Anterior cingulate cortex (tissue), 58 donors: ENCODE measurements around the gene HBA1.
"Not testable (repeated sequence)": the region's sequence is repeated elsewhere in the genome, so short reads cannot be mapped to it uniquely, and the experiment has no call there.

Source experiments
- DNase-seq, 58 donors: peaks; one replicate each; lab custom pipeline; 2025; lab: John Stamatoyannopoulos, UW

The HBA1 gene

GRCh38 chr16:176477-177382, at the start of gene HBA1:
Gene HBA1, plus strand, starts transcription at chr16:176680. Its CDS starts 37 bp downstream, at chr16:176717.
- DNase-seq = not testable (repeated sequence)

GRCh38 chr16:129075-129474, 47.4 kb upstream of the HBA1 start:
- DNase-seq = no peak

DNA sequence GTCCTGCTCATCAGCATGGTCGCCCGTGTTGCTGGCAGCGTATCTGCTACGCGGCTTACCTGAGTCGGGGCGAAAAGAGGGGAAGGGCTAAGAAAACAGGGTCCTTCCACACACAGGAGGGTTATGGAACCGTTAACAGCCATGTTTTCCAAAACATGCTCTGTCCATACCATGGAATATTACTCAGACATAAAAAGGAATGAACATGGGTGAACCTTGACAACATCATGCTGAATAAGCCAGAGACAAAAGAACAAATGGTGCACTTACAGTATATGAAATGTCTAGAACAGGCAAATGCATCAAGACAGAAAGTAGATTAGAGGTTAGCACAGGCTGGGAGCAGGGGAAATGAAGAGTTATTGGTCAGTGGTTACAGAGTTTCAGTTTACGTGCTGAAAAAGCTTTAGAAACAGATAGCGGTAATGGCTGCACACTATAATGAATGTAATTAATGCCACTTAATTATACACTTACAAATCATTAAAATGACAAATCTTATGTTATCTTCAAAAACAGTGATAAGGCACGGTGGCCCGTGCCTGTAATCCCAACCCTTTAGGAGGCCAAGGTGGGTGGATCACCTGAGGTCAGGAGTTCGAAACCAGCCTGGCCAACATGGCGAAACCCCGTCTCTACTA, 45.8 kb upstream of the HBA1 start:
- DNase-seq = no peak

- DNase-seq = no peak
Observed at GRCh38 chr16:132120-132519, 44.4 kb upstream of the HBA1 start.

DNA sequence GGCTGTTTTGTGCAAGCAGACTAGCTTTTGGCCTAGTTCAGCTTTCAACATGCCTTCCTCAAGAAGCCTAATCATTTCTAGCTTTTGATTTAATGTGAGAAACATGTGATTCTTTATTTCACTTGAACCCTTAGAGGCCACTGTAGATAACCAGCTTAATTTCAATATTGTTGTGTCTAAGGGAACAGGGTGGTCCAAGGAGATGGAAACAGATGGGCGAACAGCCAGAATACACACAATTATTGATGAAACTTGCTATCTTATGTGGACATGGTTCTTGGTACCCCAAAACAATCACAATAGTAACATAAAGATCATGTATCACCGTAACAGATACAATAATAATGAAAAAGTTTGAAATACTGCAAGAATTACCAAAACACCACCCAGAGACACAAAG, 42.8 kb upstream of the HBA1 start:
- no peak for DNase-seq

- DNase-seq = peak in 3 of 58 donors; percentile 15 to 27 (median 22)
Observed at GRCh38 chr16:138049-138417, 38.4 kb upstream of the HBA1 start.

DNA sequence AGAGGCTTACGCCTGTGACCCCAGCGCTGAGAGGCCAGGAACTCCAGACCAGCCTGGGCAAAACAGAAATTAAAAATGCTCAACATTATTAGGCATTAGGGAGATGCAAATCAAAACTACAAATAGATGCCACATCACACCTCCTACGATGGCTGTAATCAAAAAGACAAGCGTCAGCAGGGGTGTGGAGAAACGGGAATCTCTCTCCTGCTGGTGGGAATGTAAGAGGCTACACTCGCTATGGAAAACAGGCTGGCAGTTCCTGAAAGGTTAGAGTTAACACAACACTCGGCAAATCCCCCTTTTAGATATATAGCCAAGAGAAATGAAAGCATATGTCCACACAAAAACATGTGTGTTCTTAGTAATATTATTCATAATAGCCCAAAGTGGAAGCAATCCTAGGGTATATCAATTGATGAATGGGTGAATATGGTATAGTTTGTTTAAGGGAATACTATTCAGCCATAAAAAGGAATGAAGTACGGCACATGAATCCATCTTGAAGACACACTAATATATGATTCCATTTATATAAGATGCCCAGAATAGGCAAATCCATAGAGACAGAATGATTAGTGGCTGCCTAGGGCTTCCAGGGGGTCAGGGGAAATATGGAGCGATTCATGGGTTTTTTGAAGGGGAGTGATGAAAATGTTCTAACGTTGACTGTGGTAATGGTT, 36.2 kb upstream of the HBA1 start:
- DNase-seq = no peak

- peak in 11 of 58 donors; percentile 6 to 54 (median 19) for DNase-seq
Observed at GRCh38 chr16:142405-142967, 34.0 kb upstream of the HBA1 start.

GRCh38 chr16:143047-143446, 33.4 kb upstream of the HBA1 start:
- no peak for DNase-seq

DNA sequence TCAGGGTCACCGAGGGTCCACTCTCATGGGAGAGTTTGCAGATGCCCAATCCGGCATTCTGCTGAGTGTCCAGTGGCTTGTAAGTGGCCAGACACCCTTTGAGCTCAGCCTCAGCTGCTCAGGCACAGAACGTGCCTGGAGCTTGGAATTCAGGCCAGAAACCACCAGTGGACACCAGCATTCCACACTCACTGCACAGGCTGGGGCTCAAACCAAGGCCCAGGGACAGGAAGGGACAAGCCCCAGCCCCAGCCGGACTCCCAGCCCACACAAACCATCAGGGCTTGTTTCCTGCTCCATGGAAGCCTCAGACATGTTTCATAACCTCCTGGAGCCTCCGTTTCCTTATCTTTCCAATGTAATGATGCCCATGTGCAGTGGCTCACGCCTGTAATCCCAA, 33.0 kb upstream of the HBA1 start:
- no peak for DNase-seq

DNA sequence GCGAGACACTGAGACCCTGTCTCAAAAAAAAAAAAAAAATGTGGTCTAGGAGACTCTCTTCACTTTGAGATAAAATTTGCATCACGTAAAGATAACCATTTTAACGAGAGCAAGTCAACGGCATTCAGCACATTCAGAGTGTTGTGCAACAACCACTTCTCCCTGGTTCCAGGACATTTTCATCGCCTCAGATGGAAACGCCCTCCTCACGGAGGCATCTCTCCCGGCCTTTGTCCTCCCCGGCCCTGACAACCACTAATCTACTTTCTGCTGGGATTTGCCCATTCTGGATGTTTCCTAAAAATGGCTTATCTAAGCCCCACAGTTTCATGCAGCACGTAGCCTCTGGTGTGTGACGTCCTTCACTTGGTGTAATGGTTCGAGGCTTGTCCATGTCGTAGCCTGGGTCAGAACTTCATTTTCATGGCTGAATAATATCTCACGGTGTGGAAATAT, 31.7 kb upstream of the HBA1 start:
- no peak for DNase-seq

GRCh38 chr16:146646-147045, 29.8 kb upstream of the HBA1 start:
- DNase-seq = no peak

- no peak for DNase-seq
Observed at GRCh38 chr16:149024-149660, 27.3 kb upstream of the HBA1 start.

DNA sequence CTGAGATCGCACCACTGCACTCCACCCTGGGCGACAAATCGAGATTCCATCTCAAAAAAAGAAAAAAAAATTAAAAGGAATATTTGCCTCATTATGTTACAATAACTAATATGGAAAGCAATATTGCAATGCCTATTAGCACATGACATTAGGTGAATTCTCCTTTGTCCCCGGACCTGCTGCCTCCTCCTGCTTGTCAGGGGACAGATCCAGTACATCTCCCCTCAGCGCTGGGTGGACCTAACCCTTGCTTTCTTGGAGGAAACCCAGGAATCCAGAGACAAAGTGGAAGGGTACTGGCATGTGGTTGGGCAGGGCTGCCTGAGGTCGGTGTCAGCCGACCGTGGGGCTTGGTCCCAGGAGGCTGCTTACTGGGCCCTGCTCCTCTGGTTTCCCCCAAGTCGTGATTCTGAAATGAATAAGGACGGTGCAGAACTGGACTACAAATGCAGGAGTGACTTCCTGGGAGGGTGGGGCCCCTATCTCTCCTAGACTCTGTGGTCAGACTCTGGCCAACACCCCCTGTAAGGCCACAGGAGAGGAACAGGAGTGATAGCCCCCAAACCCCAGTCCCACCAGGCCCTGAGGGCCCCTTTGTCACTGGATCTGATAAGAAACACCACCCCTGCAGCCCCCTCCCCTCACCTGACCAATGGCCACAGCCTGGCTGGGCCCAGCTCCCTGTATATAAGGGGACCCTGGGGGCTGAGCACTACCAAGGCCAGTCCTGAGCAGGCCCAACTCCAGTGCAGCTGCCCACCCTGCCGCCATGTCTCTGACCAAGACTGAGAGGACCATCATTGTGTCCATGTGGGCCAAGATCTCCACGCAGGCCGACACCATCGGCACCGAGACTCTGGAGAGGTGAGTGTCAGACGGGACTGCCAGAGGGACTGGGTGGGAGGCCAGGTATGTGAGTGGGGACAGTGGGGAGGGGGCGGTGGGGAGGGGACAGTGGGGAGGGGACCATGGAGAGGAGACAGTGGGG, 24.0 kb upstream of the HBA1 start, which contains the start of gene HBZ:
HBZ (plus strand) TSS at position 504 of the 988 bp plus-strand sequence; CDS start at position 770, 266 bp downstream.
- DNase-seq = no peak

DNA sequence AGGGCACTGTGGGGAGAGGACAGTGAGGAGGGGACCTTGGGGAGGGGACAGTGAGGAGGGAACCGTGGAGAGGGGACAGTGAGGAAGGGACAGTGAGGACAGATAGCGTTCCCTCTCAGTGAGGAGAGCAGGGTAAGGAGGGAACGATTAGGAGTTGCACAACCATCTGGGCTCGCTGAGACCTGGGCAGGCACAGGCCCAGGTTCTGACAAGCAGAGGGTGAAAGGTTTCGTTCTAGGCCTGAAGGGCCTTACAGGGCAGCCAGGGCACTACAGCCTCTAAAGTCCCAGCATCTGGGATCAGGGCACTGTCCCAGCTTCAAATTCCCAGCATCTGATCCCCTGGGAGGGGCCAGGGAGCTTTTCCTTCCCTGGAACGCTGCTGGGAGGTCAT, 23.4 kb upstream of the HBA1 start:
- not testable (repeated sequence) for DNase-seq

DNA sequence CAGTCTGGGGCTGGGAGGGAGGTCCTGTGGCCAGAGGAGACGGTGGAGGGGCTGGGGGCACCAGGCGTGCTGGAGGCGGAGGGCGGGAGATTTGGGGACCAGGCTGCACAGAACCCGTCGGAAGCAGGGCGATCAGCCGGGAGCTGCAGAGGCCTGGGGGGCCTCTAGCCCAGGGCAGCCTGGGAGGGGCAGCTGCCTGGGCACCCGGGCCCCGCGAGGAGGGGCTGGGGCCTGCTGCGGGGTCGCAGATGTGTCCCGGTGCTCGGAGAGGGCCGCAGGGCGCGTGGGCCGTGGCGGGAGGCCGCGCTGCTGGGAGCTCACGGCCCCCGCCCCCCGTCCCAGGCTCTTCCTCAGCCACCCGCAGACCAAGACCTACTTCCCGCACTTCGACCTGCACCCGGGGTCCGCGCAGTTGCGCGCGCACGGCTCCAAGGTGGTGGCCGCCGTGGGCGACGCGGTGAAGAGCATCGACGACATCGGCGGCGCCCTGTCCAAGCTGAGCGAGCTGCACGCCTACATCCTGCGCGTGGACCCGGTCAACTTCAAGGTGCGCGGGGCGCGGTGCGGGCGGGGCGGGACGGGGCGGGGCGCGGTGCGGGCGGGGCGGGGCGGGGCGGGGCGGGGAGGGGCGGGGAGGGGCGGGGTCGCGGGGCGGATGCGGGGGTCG, 22.8 kb upstream of the HBA1 start:
- not testable (repeated sequence) for DNase-seq

GRCh38 chr16:154217-155030, 22.1 kb upstream of the HBA1 start:
- peak in 10 of 58 donors; percentile 3 to 42 (median 18) for DNase-seq

- no peak for DNase-seq
Observed at GRCh38 chr16:155031-155398, 21.5 kb upstream of the HBA1 start.
